ENCODE data around the gene TPPP3.

The TPPP3 gene

GRCh38 chr16:67441271-67441753, 48.0 kb upstream of the TPPP3 start:
- Histone ChIP-seq H3K79me2 (ENCODE audit: low read length) (peaks cover 8% of the 10 kb centered on the region; the same call in 1 of the 2 replicates), H3K4me3 (ENCODE audit: low read length) (no peak overlapping the region), H3K27me3 (replicated peaks; ENCODE audit: insufficient read depth, low read length) (no peaks in the 10 kb centered on the region), H3K4me2 (ENCODE audit: low read depth, low read length) (no peak overlapping the region), H4K20me1 (ENCODE audit: insufficient read depth, low read length) (no peaks in the 10 kb centered on the region), H3K9me2 (replicated peaks; ENCODE audit: insufficient read depth, low read length) (no peaks in the 10 kb centered on the region), H3K36me3 (replicated peaks; ENCODE audit: insufficient read depth, low read length) (no peaks in the 10 kb centered on the region), H3K9ac (ENCODE audit: low read length) (no peak overlapping the region), H2AFZ (ENCODE audit: low read length) (no peak overlapping the region), H3K4me1 (ENCODE audit: low read length) (no peaks in the 10 kb centered on the region), H3K27ac (ENCODE audit: low read length) (no peak overlapping the region), H3F3A (ENCODE audit: insufficient read depth, low read length) (no peaks in the 10 kb centered on the region), H3K9me3 (replicated peaks; ENCODE audit: insufficient read depth, low read length) (no peaks in the 10 kb centered on the region)
- no peak for DNase-seq
- TF ChIP-seq EZH2phosphoT487 (IDR thresholded peaks at IDR 0.05; ENCODE audit: low read length) (no peak), CTCF (IDR thresholded peaks at IDR 0.05; ENCODE audit: low read length) (no peak), EZH2 (optimal IDR thresholded peaks at IDR 0.05; ENCODE audit: low read depth, low read length) (no peak)

- no peak overlapping the region for H3K4me2 ChIP-seq (ENCODE audit: low read depth, low read length)
- H3K36me3 ChIP-seq (replicated peaks; ENCODE audit: insufficient read depth, low read length): no peaks in the 10 kb centered on the region
- H3K9me3 ChIP-seq (replicated peaks; ENCODE audit: insufficient read depth, low read length): no peaks in the 10 kb centered on the region
- TF ChIP-seq EZH2 (optimal IDR thresholded peaks at IDR 0.05; ENCODE audit: low read depth, low read length): no peak
- H3K79me2 ChIP-seq (ENCODE audit: low read length): no peaks in the 10 kb centered on the region
- DNase-seq: no peak
- no peaks in the 10 kb centered on the region for H3K4me1 ChIP-seq (ENCODE audit: low read length)
- H4K20me1 ChIP-seq (ENCODE audit: insufficient read depth, low read length): no peaks in the 10 kb centered on the region
- no peak overlapping the region for H3K9ac ChIP-seq (ENCODE audit: low read length)
- H2AFZ ChIP-seq (ENCODE audit: low read length): no peak overlapping the region
- H3F3A ChIP-seq (ENCODE audit: insufficient read depth, low read length): no peaks in the 10 kb centered on the region
- H3K9me2 ChIP-seq (replicated peaks; ENCODE audit: insufficient read depth, low read length): no peaks in the 10 kb centered on the region
- H3K27ac ChIP-seq (ENCODE audit: low read length): no peak overlapping the region
- no peaks in the 10 kb centered on the region for H3K27me3 ChIP-seq (replicated peaks; ENCODE audit: insufficient read depth, low read length)
- H3K4me3 ChIP-seq (ENCODE audit: low read length): no peak overlapping the region
Measured at GRCh38 chr16:67438824-67439393, 45.6 kb upstream of the TPPP3 start.

DNA sequence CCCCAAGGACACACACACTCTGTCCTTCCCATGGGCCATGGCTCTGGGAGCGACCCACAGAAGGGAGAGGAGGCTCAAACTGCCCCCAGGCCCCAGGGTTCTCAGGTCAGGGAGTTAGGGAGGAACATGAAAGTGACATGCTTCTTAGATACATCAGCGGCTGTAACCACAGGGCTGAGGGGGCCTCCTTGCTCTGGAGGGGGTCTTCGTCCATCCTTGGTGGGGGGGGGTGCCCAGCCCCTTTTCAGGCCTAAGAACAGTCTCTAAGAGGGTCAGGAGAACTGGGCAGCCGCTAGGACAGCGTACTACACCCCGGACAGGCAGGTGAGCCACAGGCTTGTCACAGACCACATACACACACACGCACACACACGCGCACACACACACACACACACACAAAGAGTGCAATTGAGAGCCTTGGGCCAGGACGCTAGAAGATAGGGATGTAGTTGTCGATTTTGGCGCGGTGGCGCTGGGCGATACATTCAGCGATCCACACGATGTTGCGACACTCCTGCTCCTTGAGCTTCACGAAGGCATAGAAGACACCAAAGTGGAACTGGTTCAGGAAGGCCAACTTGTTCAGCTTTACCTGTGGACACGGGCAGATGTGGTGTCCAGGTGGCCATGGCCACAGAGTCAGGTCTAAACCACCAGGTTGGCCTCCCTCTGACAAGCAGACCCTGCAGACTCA, 44.9 kb upstream of the TPPP3 start:
- Histone ChIP-seq H3K36me3 (replicated peaks; ENCODE audit: insufficient read depth, low read length) (no peaks in the 10 kb centered on the region), H3K4me3 (ENCODE audit: low read length) (no peak overlapping the region), H3K4me2 (ENCODE audit: low read depth, low read length) (no peak overlapping the region)

More for the DNA sequence above, 44.9 kb upstream of the TPPP3 start:
- no peaks in the 10 kb centered on the region for H3K27me3 ChIP-seq (replicated peaks; ENCODE audit: insufficient read depth, low read length)
- H3K79me2 ChIP-seq (ENCODE audit: low read length): no peaks in the 10 kb centered on the region
- H3F3A ChIP-seq (ENCODE audit: insufficient read depth, low read length): no peaks in the 10 kb centered on the region
- H3K9me3 ChIP-seq (replicated peaks; ENCODE audit: insufficient read depth, low read length): no peaks in the 10 kb centered on the region
- no peak for DNase-seq
- H3K27ac ChIP-seq (ENCODE audit: low read length): no peak overlapping the region
- no peaks in the 10 kb centered on the region for H3K9me2 ChIP-seq (replicated peaks; ENCODE audit: insufficient read depth, low read length)
- no peaks in the 10 kb centered on the region for H3K4me1 ChIP-seq (ENCODE audit: low read length)
- no peaks in the 10 kb centered on the region for H4K20me1 ChIP-seq (ENCODE audit: insufficient read depth, low read length)
- TF ChIP-seq EZH2phosphoT487 (IDR thresholded peaks at IDR 0.05; ENCODE audit: low read length) (no peak), CTCF (IDR thresholded peaks at IDR 0.05; ENCODE audit: low read length) (no peak), EZH2 (optimal IDR thresholded peaks at IDR 0.05; ENCODE audit: low read depth, low read length) (no peak)
- no peak overlapping the region for H2AFZ ChIP-seq (ENCODE audit: low read length)
- H3K9ac ChIP-seq (ENCODE audit: low read length): no peak overlapping the region

All from MM.1S (cell line).